Nephron (organoid): ENCODE data around the gene NRAS.
A peak's percentile ranks its signal among the peaks of the same experiment; 100 is the strongest.

Source experiments
- H3K27ac Mint-ChIP-seq, 3 experiments: 2 replicates each; pipeline ENCODE4 v1.8.0; 2020; ENCODE audit warnings: mixed read lengths in 3 of 3, mild to moderate bottlenecking in 2 of 3, moderate library complexity in 1 of 3
- H3K27me3 Mint-ChIP-seq: 2 replicates; pipeline ENCODE4 v1.8.0; 2021; ENCODE audit warnings: low read depth, mild to moderate bottlenecking, moderate library complexity, mixed read lengths
- H3K36me3 Mint-ChIP-seq: 2 replicates; pipeline ENCODE4 v1.8.0; 2020; ENCODE audit warnings: low read depth, mixed read lengths
- H3K4me1 Mint-ChIP-seq: 2 replicates; pipeline ENCODE4 v1.8.0; 2020; ENCODE audit warnings: mixed read lengths
- H3K4me3 Mint-ChIP-seq, 3 experiments: 2 replicates each; pipeline ENCODE4 v1.8.0; 2020; ENCODE audit warnings: mild to moderate bottlenecking in 3 of 3, mixed read lengths in 3 of 3, moderate library complexity in 2 of 3
- H3K9me3 Mint-ChIP-seq: 2 replicates; pipeline ENCODE4 v1.8.0; 2020; ENCODE audit warnings: mixed read lengths
- CTCF ChIP-seq, 3 experiments: fragments of 200-600 bp; sonication (generic); IDR thresholded peaks; one replicate each; pipeline ENCODE4 v1.5.0; 2021; ENCODE audit warnings: antibody characterized with exemption in 3 of 3; ENCODE audit not compliant: unreplicated experiment in 3 of 3

Gene NRAS

GRCh38 chr1:114746450-114747121 lies 30.0 kb upstream of the NRAS start:
- H3K27me3 Mint-ChIP-seq: no peaks in the 10 kb centered on the region
- H3K27ac Mint-ChIP-seq: no peak overlapping the region
- peaks cover 26% of the 10 kb centered on the region for H3K4me1 Mint-ChIP-seq
- H3K9me3 Mint-ChIP-seq: no peaks in the 10 kb centered on the region
- H3K36me3 Mint-ChIP-seq: peaks cover 74% of the 10 kb centered on the region
- no peak for TF ChIP-seq CTCF (IDR thresholded peaks at IDR 0.05; ENCODE audit: unreplicated experiment in 3 of 3)
- H3K4me3 Mint-ChIP-seq: no peak overlapping the region

- no peaks in the 10 kb centered on the region for H3K9me3 Mint-ChIP-seq
- H3K4me1 Mint-ChIP-seq: peaks cover 13% of the 10 kb centered on the region
- no peak overlapping the region for H3K27ac Mint-ChIP-seq
- no peaks in the 10 kb centered on the region for H3K27me3 Mint-ChIP-seq
- H3K4me3 Mint-ChIP-seq: no peak overlapping the region
- no peak for TF ChIP-seq CTCF (IDR thresholded peaks at IDR 0.05; ENCODE audit: unreplicated experiment in 3 of 3)
- H3K36me3 Mint-ChIP-seq: peaks cover 80% of the 10 kb centered on the region
Measured at GRCh38 chr1:114745291-114745690, 28.7 kb upstream of the NRAS start.

- Mint-ChIP-seq H3K27me3 (no peaks in the 10 kb centered on the region), H3K4me1 (no peaks in the 10 kb centered on the region), H3K4me3 (no peak overlapping the region), H3K9me3 (no peaks in the 10 kb centered on the region), H3K27ac (no peak overlapping the region), H3K36me3 (peaks cover 75% of the 10 kb centered on the region)
- no peak for TF ChIP-seq CTCF (IDR thresholded peaks at IDR 0.05; ENCODE audit: unreplicated experiment in 3 of 3)
Measured at GRCh38 chr1:114741963-114742746, 25.6 kb upstream of the NRAS start.

- Mint-ChIP-seq H3K9me3 (no peaks in the 10 kb centered on the region), H3K4me1 (no peaks in the 10 kb centered on the region), H3K27ac (no peak overlapping the region), H3K27me3 (no peaks in the 10 kb centered on the region), H3K4me3 (no peak overlapping the region), H3K36me3 (peaks cover 75% of the 10 kb centered on the region)
- TF ChIP-seq CTCF (IDR thresholded peaks at IDR 0.05; ENCODE audit: unreplicated experiment in 3 of 3): no peak
Measured at GRCh38 chr1:114740331-114740730, 23.8 kb upstream of the NRAS start.

- Mint-ChIP-seq H3K4me3 (no peak overlapping the region), H3K4me1 (no peaks in the 10 kb centered on the region), H3K9me3 (no peaks in the 10 kb centered on the region)
Measured at GRCh38 chr1:114737314-114737849, 20.8 kb upstream of the NRAS start.

More at GRCh38 chr1:114737314-114737849, 20.8 kb upstream of the NRAS start:
- Mint-ChIP-seq H3K27me3 (no peaks in the 10 kb centered on the region), H3K36me3 (peaks cover 73% of the 10 kb centered on the region), H3K27ac (peak overlapping the region in 1 of 3 experiments; percentile 29)
- TF ChIP-seq CTCF (IDR thresholded peaks at IDR 0.05; ENCODE audit: unreplicated experiment in 3 of 3): no peak
